ENCODE measurements around the gene ALPK3.

Gene ALPK3

GRCh38 chr15:84901540-84901939 lies 84.4 kb downstream of the ALPK3 start:
- no peak for DNase-seq

GRCh38 chr15:84903751-84904150 lies 86.6 kb downstream of the ALPK3 start:
- no peak for DNase-seq

- DNase-seq = no peak
Observed at GRCh38 chr15:84904419-84904818, 87.3 kb downstream of the ALPK3 start.

- no peak for DNase-seq
Observed at GRCh38 chr15:84905016-84905916, 88.1 kb downstream of the ALPK3 start.

GRCh38 chr15:84907731-84908130 lies 90.6 kb downstream of the ALPK3 start:
- DNase-seq = no peak

- DNase-seq = no peak
Observed at GRCh38 chr15:84908564-84908963, 91.4 kb downstream of the ALPK3 start.

GRCh38 chr15:84909029-84909428 lies 91.9 kb downstream of the ALPK3 start:
- no peak for DNase-seq

GRCh38 chr15:84909782-84910181 lies 92.6 kb downstream of the ALPK3 start:
- no peak for DNase-seq

- DNase-seq = no peak
Observed at GRCh38 chr15:84910928-84911623, 93.9 kb downstream of the ALPK3 start.

- DNase-seq = no peak
Observed at GRCh38 chr15:84911879-84912660, 94.9 kb downstream of the ALPK3 start.

GRCh38 chr15:84913360-84913723 lies 96.2 kb downstream of the ALPK3 start:
- no peak for DNase-seq

- no peak for DNase-seq
Observed at GRCh38 chr15:84914351-84914750, 97.2 kb downstream of the ALPK3 start.

GRCh38 chr15:84914909-84915605 lies 97.9 kb downstream of the ALPK3 start:
- peak; percentile 72 for DNase-seq

- no peak for DNase-seq
Observed at GRCh38 chr15:84915606-84915958, 98.4 kb downstream of the ALPK3 start.

- DNase-seq = no peak
Observed at GRCh38 chr15:84917452-84917851, 100.3 kb downstream of the ALPK3 start.

GRCh38 chr15:84919106-84919667 lies 102.0 kb downstream of the ALPK3 start:
- no peak for DNase-seq

GRCh38 chr15:84921121-84921520 lies 104.0 kb downstream of the ALPK3 start:
- no peak for DNase-seq

GRCh38 chr15:84922530-84922929 lies 105.4 kb downstream of the ALPK3 start:
- no peak for DNase-seq

Data from NCI-H345 (cell line).